Measurements from ENCODE around the gene ATG10.

GRCh38 chr5:81994679-81995078 is 22.9 kb downstream of the ATG10 start:
- TF ChIP-seq CTCF (IDR thresholded peaks at IDR 0.05; ENCODE audit: low read length), result no peak
- TF ChIP-seq EZH2 (IDR thresholded peaks at IDR 0.05; ENCODE audit: borderline replicate concordance, low read length), result no peak

Data from OCI-LY1 (cell line).